AG08396 (cell line): ENCODE data around the gene PTPRN2.
"Not testable (repeated sequence)": the region's sequence is repeated elsewhere in the genome, so short reads cannot be mapped to it uniquely, and the experiment has no call there.

Experiments used
- DNase-seq: peaks from one replicate; pipeline ENCODE4 v3.0.0; 2012; ENCODE audit warnings: low spot score, mixed read lengths

The PTPRN2 gene

DNA sequence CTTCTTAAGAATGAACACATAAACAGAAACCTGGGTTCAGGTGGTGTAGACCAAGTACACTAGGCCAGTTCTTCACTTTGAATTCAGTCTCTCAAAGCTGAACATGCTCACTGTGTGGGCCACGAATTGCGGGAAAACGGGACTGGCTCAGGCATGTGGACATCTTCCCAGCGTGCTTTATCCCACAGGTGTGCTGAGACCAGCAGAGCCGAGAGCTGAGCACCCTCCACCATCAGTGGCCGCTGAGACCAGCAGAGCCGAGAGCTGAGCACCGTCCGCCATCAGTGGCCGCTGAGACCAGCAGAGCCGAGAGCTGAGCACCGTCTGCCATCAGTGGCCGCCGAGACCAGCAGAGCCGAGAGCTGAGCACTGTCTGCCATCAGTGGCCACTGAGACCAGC, 985.5 kb downstream of the PTPRN2 start:
- no peak for DNase-seq

DNA sequence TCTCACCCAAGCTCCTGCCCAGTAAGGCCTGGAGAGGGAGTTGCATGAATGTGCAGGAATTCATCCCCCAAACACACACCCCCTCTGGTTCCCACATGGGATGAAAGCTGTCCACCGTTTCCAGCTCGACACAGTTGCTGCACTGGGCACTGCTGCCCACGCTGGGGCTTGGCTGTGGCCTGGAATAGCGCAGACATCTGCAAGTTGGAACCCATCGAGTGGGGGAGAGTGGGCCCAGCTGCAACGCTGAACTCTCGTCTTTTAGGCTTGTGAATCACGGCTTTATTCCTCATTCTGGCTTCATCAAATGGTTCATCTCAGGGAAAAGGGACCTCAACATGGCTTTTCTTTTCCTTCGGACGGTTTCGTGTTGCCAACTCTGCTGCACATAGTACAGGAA, 986.1 kb downstream of the PTPRN2 start:
- no peak for DNase-seq

GRCh38 chr7:157599491-157599890, 988.1 kb downstream of the PTPRN2 start:
- DNase-seq, result no peak

DNA sequence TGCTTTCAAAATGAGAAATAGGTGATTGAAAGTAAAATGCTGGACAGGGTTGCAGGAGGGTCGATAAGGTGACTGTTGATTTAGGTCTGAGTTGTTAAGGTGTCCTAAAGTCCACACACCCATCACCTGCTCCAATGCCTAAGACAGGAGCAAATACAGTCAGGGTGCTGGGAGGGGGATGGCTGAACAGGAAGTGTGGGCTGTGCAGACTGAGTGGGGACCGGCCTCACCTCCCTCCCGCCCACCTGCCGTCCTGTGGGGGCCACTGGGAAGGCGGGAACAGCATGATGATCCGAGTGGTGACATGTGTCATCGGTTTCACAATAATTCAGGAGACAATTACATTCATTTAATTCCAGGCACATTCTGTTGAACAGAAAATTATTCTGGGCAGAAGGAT, 990.1 kb downstream of the PTPRN2 start:
- DNase-seq, result no peak

- DNase-seq, result no peak
These were observed 990.7 kb downstream of the PTPRN2 start for GRCh38 chr7:157596881-157597280.

DNA sequence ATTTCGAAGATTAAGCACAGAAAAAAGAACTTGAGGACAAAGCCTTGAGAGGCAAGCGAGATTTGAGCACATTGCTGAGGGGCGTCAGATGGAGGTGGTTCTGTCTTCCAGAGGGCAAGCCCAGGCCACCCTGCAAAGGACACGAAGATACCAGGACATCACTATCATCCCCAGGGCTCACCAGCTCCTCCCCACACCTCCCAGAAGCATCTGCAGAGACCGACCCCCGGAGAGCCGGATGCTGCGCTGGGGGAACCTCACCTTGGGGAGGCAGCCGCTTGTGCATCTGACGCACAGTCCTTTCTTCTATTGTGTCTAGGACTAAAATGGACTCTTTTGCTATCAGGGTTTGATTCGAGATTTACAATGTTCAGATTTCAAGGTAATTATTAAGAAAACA, 991.2 kb downstream of the PTPRN2 start:
- no peak for DNase-seq

DNA sequence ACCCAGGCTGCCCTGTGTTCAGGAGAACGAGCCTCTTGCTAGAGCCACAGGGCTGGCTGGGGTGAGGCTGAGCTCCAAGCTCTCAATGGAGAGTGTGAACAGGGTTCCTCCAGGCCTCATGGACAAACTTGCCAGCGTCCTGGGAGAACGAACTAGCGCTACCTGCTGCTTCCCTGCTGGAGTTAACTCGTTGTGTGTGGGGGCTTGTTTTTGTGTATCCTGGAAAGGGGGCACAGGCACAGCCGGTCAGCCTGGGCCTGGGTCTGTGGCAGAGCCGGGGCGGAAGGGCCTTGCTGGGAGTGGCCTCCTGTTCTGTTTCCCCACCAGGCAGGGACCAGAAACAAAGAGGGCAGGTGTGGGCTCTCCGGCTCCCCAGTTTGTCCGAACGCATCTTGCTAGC, 991.6 kb downstream of the PTPRN2 start:
- no peak for DNase-seq

DNA sequence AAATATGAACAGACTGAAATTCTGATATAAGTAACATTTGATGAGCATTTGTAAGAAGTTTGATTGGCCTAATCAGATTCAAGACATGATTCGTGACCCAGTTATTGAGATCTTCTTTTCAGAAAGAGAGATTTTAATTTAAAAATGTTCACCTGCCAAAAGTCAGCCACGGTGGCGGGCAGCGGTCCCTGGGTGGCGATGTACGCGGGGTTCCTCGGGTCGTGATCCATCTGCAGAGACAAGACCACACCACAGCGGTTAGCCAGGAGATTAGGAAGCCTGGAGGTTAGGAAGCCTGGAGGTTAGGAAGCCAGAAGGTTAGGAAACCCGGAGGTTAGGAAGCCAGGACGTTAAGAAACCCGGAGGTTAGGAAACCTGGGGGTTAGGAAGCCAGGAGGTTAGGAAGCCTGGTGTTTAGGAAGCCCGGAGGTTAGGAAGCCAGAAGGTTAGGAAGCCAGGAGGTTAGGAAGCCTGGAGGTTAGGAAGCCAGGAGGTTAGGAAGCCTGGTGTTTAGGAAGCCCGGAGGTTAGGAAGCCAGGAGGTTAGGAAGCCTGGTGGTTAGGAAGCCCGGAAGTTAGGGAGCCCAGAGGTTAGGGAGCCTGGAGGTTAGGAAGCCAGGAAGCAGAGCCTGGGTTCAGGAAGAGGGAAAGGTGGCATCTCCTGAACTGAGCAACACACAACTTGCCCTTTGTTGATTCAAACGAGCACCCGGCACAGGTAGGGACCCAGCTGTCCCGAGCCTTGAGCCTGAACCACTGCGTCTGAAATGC, 992.4 kb downstream of the PTPRN2 start:
- no peak for DNase-seq

GRCh38 chr7:157594306-157594705, 993.3 kb downstream of the PTPRN2 start:
- DNase-seq, result no peak

GRCh38 chr7:157593541-157593940, 994.1 kb downstream of the PTPRN2 start:
- DNase-seq, result no peak

- not testable (repeated sequence) for DNase-seq
These were observed 994.8 kb downstream of the PTPRN2 start for GRCh38 chr7:157592636-157593320.

- DNase-seq, result no peak
These were observed 997.1 kb downstream of the PTPRN2 start for GRCh38 chr7:157590526-157590925.

DNA sequence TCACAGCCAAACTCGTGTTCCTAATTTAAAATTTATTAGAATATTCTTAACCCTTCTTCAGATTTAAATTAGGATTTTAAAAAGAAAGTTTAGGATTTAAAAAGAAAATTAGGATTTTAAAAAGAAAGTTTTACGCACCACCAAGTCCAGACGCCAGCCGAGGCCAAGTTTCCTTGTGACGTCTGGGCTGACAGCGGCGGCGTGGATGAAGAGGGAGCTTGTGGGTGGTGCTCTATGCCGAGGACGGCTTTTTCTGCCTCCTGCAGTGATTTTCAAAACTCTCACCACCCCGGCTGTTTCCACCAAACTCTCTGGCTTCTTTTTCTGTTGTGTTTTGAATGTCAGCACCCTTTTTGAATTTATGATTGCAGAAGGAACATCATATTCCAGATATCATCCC, 997.9 kb downstream of the PTPRN2 start:
- DNase-seq, result no peak

- DNase-seq, result no peak
These were observed 999.6 kb downstream of the PTPRN2 start for GRCh38 chr7:157587805-157588560.

GRCh38 chr7:157587051-157587804, 1000.4 kb downstream of the PTPRN2 start:
- DNase-seq, result no peak

GRCh38 chr7:157586426-157586955, 1001.1 kb downstream of the PTPRN2 start:
- no peak for DNase-seq

DNA sequence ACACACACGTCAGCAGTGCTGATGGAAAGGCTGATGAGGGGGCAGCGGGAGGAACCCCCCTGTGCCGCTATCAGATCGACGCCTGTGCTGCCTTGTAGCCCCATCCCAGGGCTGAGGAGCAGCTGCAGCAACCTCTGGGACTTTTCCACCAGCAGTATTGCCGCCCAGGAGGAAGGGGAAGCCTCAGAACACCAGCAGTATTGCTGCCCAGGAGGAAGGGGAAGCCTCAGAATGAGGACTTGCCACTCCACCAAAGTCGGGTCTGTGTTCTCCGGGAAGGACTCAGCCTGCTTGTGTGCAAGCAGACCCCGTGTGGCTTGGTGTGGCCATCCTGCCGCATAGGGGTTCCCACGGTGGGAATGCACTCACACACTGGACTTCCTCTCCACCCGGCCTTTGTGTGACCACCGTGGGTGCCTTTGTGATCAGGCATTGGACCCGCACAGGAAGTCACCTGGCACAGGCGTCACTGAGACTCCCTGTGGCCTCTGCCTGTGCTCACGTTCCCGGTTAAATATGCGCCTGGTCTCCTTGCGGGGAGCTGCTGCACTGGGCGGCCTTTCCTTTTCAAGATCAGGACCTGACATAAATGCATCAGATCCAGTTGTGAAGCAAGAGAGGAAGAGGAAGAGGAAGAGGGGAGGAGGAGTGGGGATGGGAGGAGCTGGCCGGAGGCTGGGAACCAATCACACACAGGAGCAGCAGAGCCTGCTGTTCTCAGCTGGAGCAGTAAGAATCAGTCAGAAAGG, 1002.3 kb downstream of the PTPRN2 start:
- DNase-seq, result no peak

DNA sequence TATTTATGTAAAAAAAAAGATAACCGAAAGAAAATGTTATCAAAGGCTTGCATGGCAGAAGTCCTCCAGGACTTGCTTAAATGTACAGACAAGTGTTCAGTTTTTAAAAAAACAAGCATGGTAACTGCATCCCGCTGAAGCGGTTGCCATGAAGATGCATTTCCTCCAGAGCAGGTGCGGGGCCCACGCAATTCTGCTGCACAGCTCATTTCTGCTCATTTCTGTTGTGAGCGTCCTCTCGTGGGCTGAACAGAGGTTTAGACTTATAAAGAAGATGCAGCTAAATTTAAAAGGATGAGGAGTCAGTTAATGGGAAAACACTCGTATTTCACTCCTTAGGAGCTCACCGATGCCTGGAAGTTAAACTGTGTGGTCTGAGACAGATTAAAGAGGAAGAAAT, 1003.2 kb downstream of the PTPRN2 start:
- no peak for DNase-seq

DNA sequence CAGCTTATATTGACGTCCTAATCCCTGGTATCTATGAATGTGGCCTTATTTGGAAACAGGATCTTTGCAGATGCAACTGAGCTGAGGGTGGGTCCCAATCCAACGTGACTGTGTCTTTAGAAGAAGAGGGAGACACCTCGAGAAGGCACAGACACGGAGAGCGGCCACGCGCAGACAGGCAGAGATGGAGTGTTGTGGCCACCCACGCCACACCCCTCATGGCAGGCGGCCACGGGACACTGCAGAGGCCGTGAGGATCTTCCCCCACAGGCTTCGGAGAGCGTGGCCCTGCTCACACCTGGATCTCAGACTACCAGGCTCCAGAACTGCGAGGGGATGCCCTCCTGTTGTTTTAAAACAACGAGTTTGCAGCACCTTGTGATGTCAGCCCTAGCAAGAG, 1005.9 kb downstream of the PTPRN2 start:
- no peak for DNase-seq

GRCh38 chr7:157580324-157580723, 1007.3 kb downstream of the PTPRN2 start:
- no peak for DNase-seq

GRCh38 chr7:157579425-157579824, 1008.2 kb downstream of the PTPRN2 start:
- no peak for DNase-seq
